Lung (tissue), 12 donors: Measurements from ENCODE around the gene GREM2. TPM values are rescaled to one million over a fixed set of nuclear protein-coding genes. Genes with fewer than 3 reads are reported as not detected.

ENCODE experiments used
- ATAC-seq: fragments of 200-7000 bp; cut with Tn5 transposase; one replicate; pipeline ENCODE4 v1.9.1; 2020; ENCODE audit warnings: moderate number of reproducible peaks; ENCODE audit not compliant: insufficient read depth, low FRiP score
- DNase-seq, 3 donors: peaks; one replicate each; pipeline ENCODE4 v3.0.0-alpha.2; 2013 to 2017
- H3K27ac ChIP-seq, 2 donors: one replicate each; pipeline ENCODE4 v1.5.1; 2013; ENCODE audit warnings: mild to moderate bottlenecking in 2 of 2, moderate library complexity in 2 of 2, control low read depth in 1 of 2, inconsistent platforms in 1 of 2, low read depth in 1 of 2, low read length in 1 of 2
- H3K27me3 ChIP-seq, 3 donors: one replicate each; pipeline ENCODE4 v1.5.1; 2013; ENCODE audit warnings: low read length in 2 of 3; ENCODE audit not compliant: control insufficient read depth in 3 of 3, insufficient read depth in 3 of 3
- H3K36me3 ChIP-seq, 4 donors: one replicate each; pipeline ENCODE4 v1.5.1; 2013; ENCODE audit warnings: low read length in 4 of 4, mild to moderate bottlenecking in 1 of 4, moderate library complexity in 1 of 4; ENCODE audit not compliant: control insufficient read depth in 4 of 4, insufficient read depth in 4 of 4
- H3K4me1 ChIP-seq, 5 donors: one replicate each; pipeline ENCODE4 v1.5.1; 2013; ENCODE audit warnings: low read length in 5 of 5, mild to moderate bottlenecking in 2 of 5, moderate library complexity in 1 of 5; ENCODE audit not compliant: control insufficient read depth in 5 of 5, insufficient read depth in 5 of 5
- H3K4me3 ChIP-seq: one replicate; pipeline ENCODE4 v1.5.1; 2013; ENCODE audit warnings: mild to moderate bottlenecking, control low read depth, moderate library complexity
- H3K9ac ChIP-seq, 2 donors: one replicate each; pipeline ENCODE4 v1.5.1; 2013; ENCODE audit warnings: low read length in 2 of 2, control low read depth in 1 of 2; ENCODE audit not compliant: insufficient read depth in 1 of 2
- H3K9me3 ChIP-seq, 4 donors: one replicate each; pipeline ENCODE4 v1.5.1; 2013; ENCODE audit warnings: low read length in 3 of 4, mild to moderate bottlenecking in 1 of 4, moderate library complexity in 1 of 4; ENCODE audit not compliant: control insufficient read depth in 4 of 4, insufficient read depth in 3 of 4
- CTCF ChIP-seq: IDR thresholded peaks from 2 replicates; pipeline ENCODE4 v1.5.1; 2012; ENCODE audit warnings: mild to moderate bottlenecking; ENCODE audit errors: control extremely low read depth, extremely low read depth
- WGBS, 2 donors: extraction: QIAGEN DNeasy Blood & Tissue Kit; methylation state at CpG; one replicate each; pipeline ENCODE4 v1.1.7; 2013; 5-methylcytosine and 5-hydroxymethylcytosine counted together
- polyA plus RNA-seq, 2 donors: library from polyadenylated mRNA; stranded (reverse); fragments of 200-250 nt; gene quantifications; one replicate each; pipeline ENCODE4 v1.2.1, GENCODE V29; 2013
- total RNA-seq, 2 donors: library from RNA; depleted of rRNA in 1 of 2; stranded (reverse); fragments of >200 nt in 1 of 2; gene quantifications; one replicate each; pipeline ENCODE4 v1.2.1, GENCODE V29; 2014 to 2021
- donor health status: control.
- donor health status: control.
- donor health status: Bipolar disorder and iron deficiency.
- donor health status: healthy.
- donor health status: DM: yes; HTN: yes; CAD: no.

Gene GREM2
- total and polyA plus RNA-seq, 4 donors = 0.47 to 8.8 (median 0.76) TPM

- DNase-seq = no peak
- Histone ChIP-seq H3K27ac (no peak overlapping the region), H3K4me3 (no peak overlapping the region), H3K4me1 (peaks cover 0 to 1% (median 0%) of the 10 kb centered on the region in 5 donors), H3K9me3 (peaks cover 0 to 1% (median 0%) of the 10 kb centered on the region in 4 donors), H3K36me3 (no peaks in the 10 kb centered on the region), H3K9ac (no peak overlapping the region), H3K27me3 (peaks cover 0 to 25% (median 16%) of the 10 kb centered on the region in 3 donors)
- 18 to 20% methylated on average over 2 of the region's 2 CpGs for WGBS, 2 donors
- no peak for ATAC-seq
- no peak for TF ChIP-seq CTCF
Observed at GRCh38 chr1:240608707-240609106, 3.2 kb downstream of the GREM2 start.

GRCh38 chr1:240607006-240607405 lies 4.9 kb downstream of the GREM2 start:
- Histone ChIP-seq H3K27me3 (peaks cover 0 to 18% (median 15%) of the 10 kb centered on the region in 3 donors), H3K9me3 (peaks cover 0 to 1% (median 0%) of the 10 kb centered on the region in 4 donors), H3K27ac (no peak overlapping the region), H3K36me3 (no peaks in the 10 kb centered on the region), H3K9ac (no peak overlapping the region), H3K4me3 (no peak overlapping the region), H3K4me1 (no peaks in the 10 kb centered on the region)
- 34 to 49% methylated on average over 2 of the region's 2 CpGs for WGBS, 2 donors
- no peak for TF ChIP-seq CTCF
- ATAC-seq (no peak), DNase-seq (peak in 1 of 3 donors; percentile 34)

- WGBS, 2 donors = 74 to 80% methylated on average over 2 of the region's 2 CpGs
- H3K27me3 ChIP-seq = no peaks in the 10 kb centered on the region
- no peak overlapping the region for H3K4me3 ChIP-seq
- DNase-seq = no peak
- no peaks in the 10 kb centered on the region for H3K9me3 ChIP-seq
- no peaks in the 10 kb centered on the region for H3K36me3 ChIP-seq
- H3K9ac ChIP-seq = no peak overlapping the region
- no peaks in the 10 kb centered on the region for H3K4me1 ChIP-seq
- ATAC-seq = no peak
- TF ChIP-seq CTCF = no peak
- no peak overlapping the region for H3K27ac ChIP-seq
Observed at GRCh38 chr1:240602189-240602588, 9.8 kb downstream of the GREM2 start.

- DNase-seq (no peak), ATAC-seq (no peak)
- Histone ChIP-seq H3K27me3 (no peaks in the 10 kb centered on the region), H3K9ac (no peak overlapping the region), H3K9me3 (no peaks in the 10 kb centered on the region), H3K4me1 (peaks cover 0 to 6% (median 4%) of the 10 kb centered on the region in 5 donors), H3K4me3 (no peak overlapping the region), H3K36me3 (no peaks in the 10 kb centered on the region), H3K27ac (no peak overlapping the region)
- WGBS, 2 donors = 77 to 79% methylated on average over 6 of the region's 6 CpGs
- no peak for TF ChIP-seq CTCF
Observed at GRCh38 chr1:240599830-240600229, 12.1 kb downstream of the GREM2 start.
